ENCODE data around the gene MC1R. TPM values are rescaled to one million over a fixed set of nuclear protein-coding genes. Genes with fewer than 3 reads are reported as not detected.

Gene MC1R
- total and polyA plus RNA-seq, 2 experiments from 2014 or later, result 0.74 to 4.3 TPM

- H2AFZ ChIP-seq, result no peak overlapping the region
- DNase-seq (ENCODE audit: low spot score) (peak; percentile 48), ATAC-seq (no peak)
- no peak overlapping the region for H3K4me2 ChIP-seq
- H3K4me3 ChIP-seq, result no peak overlapping the region
- TF ChIP-seq STAT1 (IDR thresholded peaks at IDR 0.05; ENCODE audit: unreplicated experiment) (no peak), CTCF (conservative IDR thresholded peaks at IDR 0.05; ENCODE audit: low read depth in 2 of 2) (peak in 1 of 2 experiments; percentile 38; a peak in 3 of 4 replicates)
- no peak overlapping the region for H3K4me3 Mint-ChIP-seq
- peaks cover 35% of the 10 kb centered on the region for H3K27me3 Mint-ChIP-seq (ENCODE audit: insufficient read depth, low read depth, poor library complexity)
- peaks cover 4% of the 10 kb centered on the region; the same call in 1 of the 3 replicates for H3K9me3 Mint-ChIP-seq
- H3K4me1 ChIP-seq (ENCODE audit: insufficient read depth), result peaks cover 3% of the 10 kb centered on the region; the same call in 1 of the 2 replicates
- no peak overlapping the region for H3K27ac ChIP-seq (ENCODE audit: low read depth)
- H4K20me1 ChIP-seq (replicated peaks; ENCODE audit: insufficient read depth), result no peaks in the 10 kb centered on the region
- H3F3A ChIP-seq (replicated peaks; ENCODE audit: low read depth), result no peaks in the 10 kb centered on the region; the same call in 1 of the 2 replicates
- no peaks in the 10 kb centered on the region; the same call in 2 of the 3 replicates for H3K4me1 Mint-ChIP-seq
- H3K36me3 Mint-ChIP-seq (ENCODE audit: low read depth), result no peaks in the 10 kb centered on the region; the same call in 2 of the 3 replicates
- peaks cover 34% of the 10 kb centered on the region for H3K27me3 ChIP-seq (ENCODE audit: insufficient read depth)
- H3K79me2 ChIP-seq (replicated peaks; ENCODE audit: insufficient read depth), result no peaks in the 10 kb centered on the region
- H3K27ac Mint-ChIP-seq, result no peak overlapping the region
- no peaks in the 10 kb centered on the region for H3K36me3 ChIP-seq (ENCODE audit: insufficient read depth)
- H3K9me2 ChIP-seq (ENCODE audit: insufficient read depth), result no peaks in the 10 kb centered on the region
Observed at GRCh38 chr16:89945654-89946053, 27.0 kb downstream of the MC1R start.

GRCh38 chr16:89946515-89946914 lies 27.9 kb downstream of the MC1R start:
- Histone ChIP-seq H2AFZ (no peak overlapping the region), H3K27me3 (ENCODE audit: insufficient read depth) (peaks cover 34% of the 10 kb centered on the region), H3K36me3 (ENCODE audit: insufficient read depth) (no peaks in the 10 kb centered on the region), H3K79me2 (replicated peaks; ENCODE audit: insufficient read depth) (no peaks in the 10 kb centered on the region), H3K4me3 (no peak overlapping the region), H3K27ac (ENCODE audit: low read depth) (no peak overlapping the region), H3K4me1 (ENCODE audit: insufficient read depth) (peaks cover 3% of the 10 kb centered on the region; the same call in 1 of the 2 replicates), H4K20me1 (replicated peaks; ENCODE audit: insufficient read depth) (no peaks in the 10 kb centered on the region), H3K4me2 (no peak overlapping the region), H3F3A (replicated peaks; ENCODE audit: low read depth) (no peaks in the 10 kb centered on the region; the same call in 1 of the 2 replicates), H3K9me2 (ENCODE audit: insufficient read depth) (no peaks in the 10 kb centered on the region)
- no peaks in the 10 kb centered on the region; the same call in 2 of the 3 replicates for H3K36me3 Mint-ChIP-seq (ENCODE audit: low read depth)
- H3K27ac Mint-ChIP-seq, result no peak overlapping the region
- H3K4me3 Mint-ChIP-seq, result no peak overlapping the region
- ATAC-seq, result no peak
- H3K9me3 Mint-ChIP-seq, result peaks cover 4% of the 10 kb centered on the region; the same call in 1 of the 3 replicates
- no peak for DNase-seq (ENCODE audit: low spot score)
- H3K4me1 Mint-ChIP-seq, result no peaks in the 10 kb centered on the region; the same call in 2 of the 3 replicates
- H3K27me3 Mint-ChIP-seq (ENCODE audit: insufficient read depth, low read depth, poor library complexity), result peaks cover 35% of the 10 kb centered on the region
- TF ChIP-seq NANOG (IDR thresholded peaks at IDR 0.05; ENCODE audit: borderline replicate concordance) (no peak), ETS1 (IDR thresholded peaks at IDR 0.05) (no peak), CTCF (conservative IDR thresholded peaks at IDR 0.05; ENCODE audit: low read depth in 2 of 2) (no peak), POLR2AphosphoS5 (IDR thresholded peaks at IDR 0.05; ENCODE audit: low read depth) (no peak), STAT1 (IDR thresholded peaks at IDR 0.05; ENCODE audit: unreplicated experiment) (no peak), REST (IDR thresholded peaks at IDR 0.05; ENCODE audit: unreplicated experiment) (no peak), ZNF331 (CRISPR knock-in tag; IDR thresholded peaks at IDR 0.05; ENCODE audit: low read depth) (no peak), EZH2phosphoT487 (IDR thresholded peaks at IDR 0.05; ENCODE audit: unreplicated experiment) (no peak)

Measured in GM23338 (cell line).